ENCODE data around the gene POLA1.

Gene POLA1

GRCh38 chrX:24996096-24996709, 302.5 kb downstream of the POLA1 start:
- H3K4me3 ChIP-seq (ENCODE audit: low read length): no peak overlapping the region
- no peak for DNase-seq (ENCODE audit: low read depth, low spot score)

GRCh38 chrX:24999511-24999910, 305.8 kb downstream of the POLA1 start:
- no peak for DNase-seq (ENCODE audit: low read depth, low spot score)

GRCh38 chrX:25001808-25002660, 308.3 kb downstream of the POLA1 start:
- H3K4me3 ChIP-seq (ENCODE audit: low read length): no peak overlapping the region
- no peak for DNase-seq (ENCODE audit: low read depth, low spot score)

More at GRCh38 chrX:24999511-24999910, 305.8 kb downstream of the POLA1 start:
- H3K4me3 ChIP-seq (ENCODE audit: low read length): no peak overlapping the region

- DNase-seq (ENCODE audit: low read depth, low spot score): no peak
- H3K4me3 ChIP-seq (ENCODE audit: low read length): no peak overlapping the region
Measured at GRCh38 chrX:25002661-25003020, 308.9 kb downstream of the POLA1 start.

GRCh38 chrX:25003066-25003849, 309.5 kb downstream of the POLA1 start:
- DNase-seq (ENCODE audit: low read depth, low spot score): no peak
- H3K4me3 ChIP-seq (ENCODE audit: low read length): no peak overlapping the region

GRCh38 chrX:25004040-25004439, 310.3 kb downstream of the POLA1 start:
- DNase-seq (ENCODE audit: low read depth, low spot score): no peak
- no peak overlapping the region for H3K4me3 ChIP-seq (ENCODE audit: low read length)

- no peak overlapping the region for H3K4me3 ChIP-seq (ENCODE audit: low read length)
- no peak for DNase-seq (ENCODE audit: low read depth, low spot score)
Measured at GRCh38 chrX:25004485-25005032, 310.8 kb downstream of the POLA1 start.

- no peak overlapping the region for H3K4me3 ChIP-seq (ENCODE audit: low read length)
- no peak for DNase-seq (ENCODE audit: low read depth, low spot score)
Measured at GRCh38 chrX:25005034-25005381, 311.3 kb downstream of the POLA1 start.

- no peak for DNase-seq (ENCODE audit: low read depth, low spot score)
- H3K4me3 ChIP-seq (ENCODE audit: low read length): no peak overlapping the region
Measured at GRCh38 chrX:25005382-25006185, 311.9 kb downstream of the POLA1 start.

GRCh38 chrX:25006586-25007058, 312.9 kb downstream of the POLA1 start:
- H3K4me3 ChIP-seq (ENCODE audit: low read length): no peak overlapping the region
- no peak for DNase-seq (ENCODE audit: low read depth, low spot score)

GRCh38 chrX:25007059-25008053, 313.6 kb downstream of the POLA1 start:
- no peak overlapping the region for H3K4me3 ChIP-seq (ENCODE audit: low read length)
- DNase-seq (ENCODE audit: low read depth, low spot score): no peak

GRCh38 chrX:25009407-25009806, 315.7 kb downstream of the POLA1 start:
- DNase-seq (ENCODE audit: low read depth, low spot score): no peak
- H3K4me3 ChIP-seq (ENCODE audit: low read length): no peak overlapping the region

- no peak overlapping the region for H3K4me3 ChIP-seq (ENCODE audit: low read length)
- DNase-seq (ENCODE audit: low read depth, low spot score): no peak
Measured at GRCh38 chrX:25010784-25011588, 317.3 kb downstream of the POLA1 start.

- H3K4me3 ChIP-seq (ENCODE audit: low read length): no peak overlapping the region
- DNase-seq (ENCODE audit: low read depth, low spot score): no peak
Measured at GRCh38 chrX:25011589-25012432, 318.1 kb downstream of the POLA1 start.

- no peak for DNase-seq (ENCODE audit: low read depth, low spot score)
- H3K4me3 ChIP-seq (ENCODE audit: low read length): no peak overlapping the region
Measured at GRCh38 chrX:25012433-25012735, 318.7 kb downstream of the POLA1 start.

Measured in Jurkat, Clone E6-1 (cell line).